Spleen (tissue), 7 donors: Measurements from ENCODE around the gene SURF1.

ENCODE experiments used
- POLR2AphosphoS5 ChIP-seq, 3 donors: sonication (generic); formaldehyde crosslinking; IDR thresholded peaks; one replicate each; pipeline ENCODE4 v1.5.1; 2017; ENCODE audit warnings: antibody characterized with exemption in 3 of 3
- TF ChIP-seq, protein P1 (sequence below), 11 experiments: fragments of 200-600 bp in 7 of 11; fragments of 450-650 bp in 4 of 11; sonication (generic) in 4 of 11; IDR thresholded peaks in 8 of 11; conservative IDR thresholded peaks in 3 of 11; 1 replicate in 7 of 11; 2 replicates in 4 of 11; pipeline versions ENCODE4 v1.4.0 to v1.8.0; 2016 to 2021; ENCODE audit warnings: antibody characterized with exemption in 11 of 11, inconsistent platforms in 4 of 11, mild to moderate bottlenecking in 1 of 11
- donor health status: DM: no; HTN: no; CAD: no; lungs with moderate emphysema.
- donor health status: DM: no; HTN: no; CAD: no.
- donor health status: DM: no; HTN: no; CAD: no.

DNA sequence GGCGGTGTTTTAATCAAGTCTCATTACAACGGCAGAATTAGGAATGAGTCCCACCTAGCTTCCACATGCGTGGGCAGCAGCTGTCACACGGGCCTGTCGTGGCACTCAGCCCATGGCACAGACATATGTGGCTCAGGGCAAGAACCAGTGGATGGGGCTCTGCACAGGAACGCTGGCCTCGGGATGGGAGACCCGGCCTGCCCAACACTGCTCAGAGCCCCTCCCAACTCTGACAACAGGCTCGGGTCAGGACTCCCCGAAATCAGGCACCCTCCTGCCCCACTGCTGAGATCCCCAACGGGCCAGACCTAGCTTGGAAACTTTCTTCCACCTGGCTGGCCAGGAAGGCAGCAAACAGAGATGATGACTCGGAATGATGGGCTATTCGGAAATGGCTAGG lies 15.4 kb downstream of the SURF1 start:
- TF ChIP-seq, protein P1, sequence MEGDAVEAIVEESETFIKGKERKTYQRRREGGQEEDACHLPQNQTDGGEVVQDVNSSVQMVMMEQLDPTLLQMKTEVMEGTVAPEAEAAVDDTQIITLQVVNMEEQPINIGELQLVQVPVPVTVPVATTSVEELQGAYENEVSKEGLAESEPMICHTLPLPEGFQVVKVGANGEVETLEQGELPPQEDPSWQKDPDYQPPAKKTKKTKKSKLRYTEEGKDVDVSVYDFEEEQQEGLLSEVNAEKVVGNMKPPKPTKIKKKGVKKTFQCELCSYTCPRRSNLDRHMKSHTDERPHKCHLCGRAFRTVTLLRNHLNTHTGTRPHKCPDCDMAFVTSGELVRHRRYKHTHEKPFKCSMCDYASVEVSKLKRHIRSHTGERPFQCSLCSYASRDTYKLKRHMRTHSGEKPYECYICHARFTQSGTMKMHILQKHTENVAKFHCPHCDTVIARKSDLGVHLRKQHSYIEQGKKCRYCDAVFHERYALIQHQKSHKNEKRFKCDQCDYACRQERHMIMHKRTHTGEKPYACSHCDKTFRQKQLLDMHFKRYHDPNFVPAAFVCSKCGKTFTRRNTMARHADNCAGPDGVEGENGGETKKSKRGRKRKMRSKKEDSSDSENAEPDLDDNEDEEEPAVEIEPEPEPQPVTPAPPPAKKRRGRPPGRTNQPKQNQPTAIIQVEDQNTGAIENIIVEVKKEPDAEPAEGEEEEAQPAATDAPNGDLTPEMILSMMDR (IDR thresholded peaks at IDR 0.05 in 8 of 11, conservative IDR thresholded peaks at IDR 0.05 in 3 of 11), result no peak
- TF ChIP-seq POLR2AphosphoS5 (IDR thresholded peaks at IDR 0.05), result no peak
